KG1 (cell line): ENCODE data around the gene TNC.

Experiments
- DNase-seq: peaks from one replicate; lab custom pipeline; 2025; lab: John Stamatoyannopoulos, UW

TNC gene

GRCh38 chr9:115043632-115044031 is 74.3 kb downstream of the TNC start:
- DNase-seq: no peak

- DNase-seq: no peak
Measured at GRCh38 chr9:115042781-115043509, 75.0 kb downstream of the TNC start.

GRCh38 chr9:115039516-115040120 is 78.3 kb downstream of the TNC start:
- DNase-seq: no peak

- DNase-seq: no peak
Measured at GRCh38 chr9:115038178-115038577, 79.8 kb downstream of the TNC start.

- DNase-seq: no peak
Measured at GRCh38 chr9:115036691-115037090, 81.3 kb downstream of the TNC start.

GRCh38 chr9:115035841-115036612 is 81.9 kb downstream of the TNC start:
- DNase-seq: no peak

GRCh38 chr9:115034801-115035200 is 83.2 kb downstream of the TNC start:
- no peak for DNase-seq

- DNase-seq: no peak
Measured at GRCh38 chr9:115033800-115034199, 84.2 kb downstream of the TNC start.

- DNase-seq: no peak
Measured at GRCh38 chr9:115032296-115032695, 85.7 kb downstream of the TNC start.

- DNase-seq: no peak
Measured at GRCh38 chr9:115030006-115030405, 88.0 kb downstream of the TNC start.

- DNase-seq: no peak
Measured at GRCh38 chr9:115025721-115026120, 92.2 kb downstream of the TNC start.

GRCh38 chr9:115024925-115025535 is 92.9 kb downstream of the TNC start:
- no peak for DNase-seq

GRCh38 chr9:115022760-115023434 is 95.1 kb downstream of the TNC start:
- DNase-seq: no peak

GRCh38 chr9:115018547-115019435 is 99.2 kb downstream of the TNC start:
- DNase-seq: no peak

- no peak for DNase-seq
Measured at GRCh38 chr9:115016344-115016743, 101.6 kb downstream of the TNC start.

GRCh38 chr9:115015018-115015635 is 102.8 kb downstream of the TNC start:
- no peak for DNase-seq

- no peak for DNase-seq
Measured at GRCh38 chr9:115014438-115014837, 103.5 kb downstream of the TNC start.

GRCh38 chr9:115013998-115014397 is 104.0 kb downstream of the TNC start:
- DNase-seq: peak; percentile 48

GRCh38 chr9:115012486-115012885 is 105.5 kb downstream of the TNC start:
- DNase-seq: no peak

GRCh38 chr9:115010874-115011273 is 107.1 kb downstream of the TNC start:
- no peak for DNase-seq
